ENCODE data around the gene VPS51. TPM values are rescaled to one million over a fixed set of nuclear protein-coding genes. Genes with fewer than 3 reads are reported as not detected.

The VPS51 gene
- total RNA-seq, 1 experiment from 2014 or later: 117 TPM

GRCh38 chr11:65121865-65122696, 26.1 kb downstream of the VPS51 start, which contains the start of the genes FAU and MRPL49:
FAU (minus strand) TSS chr11:65122134; CDS start chr11:65121813, 321 bp downstream.
MRPL49 (plus strand) TSS chr11:65122321; CDS start chr11:65122347, 26 bp downstream.
- H3K4me3 ChIP-seq: peak within 1 kb of the TSS; percentile 99
- H3K36me3 ChIP-seq: peaks cover 59% of the 10 kb centered on the region
- peak; percentile 97 for DNase-seq
- H3K9me3 ChIP-seq: no peaks in the 10 kb centered on the region
- H3K27me3 ChIP-seq: no peaks in the 10 kb centered on the region

GRCh38 chr11:65124480-65125196, 28.6 kb downstream of the VPS51 start:
- H3K4me3 ChIP-seq: no peak overlapping the region
- H3K27me3 ChIP-seq: no peaks in the 10 kb centered on the region
- H3K36me3 ChIP-seq: peaks cover 52% of the 10 kb centered on the region
- no peak for DNase-seq
- no peaks in the 10 kb centered on the region for H3K9me3 ChIP-seq

- Histone ChIP-seq H3K27me3 (no peaks in the 10 kb centered on the region), H3K36me3 (peaks cover 47% of the 10 kb centered on the region), H3K4me3 (no peak overlapping the region), H3K9me3 (no peaks in the 10 kb centered on the region)
- no peak for DNase-seq
These were observed 29.4 kb downstream of the VPS51 start for GRCh38 chr11:65125197-65126056.

- no peak for DNase-seq
- Histone ChIP-seq H3K36me3 (peaks cover 41% of the 10 kb centered on the region), H3K4me3 (no peak overlapping the region), H3K9me3 (no peaks in the 10 kb centered on the region), H3K27me3 (no peaks in the 10 kb centered on the region)
These were observed 30.7 kb downstream of the VPS51 start for GRCh38 chr11:65126624-65127274.

- no peak overlapping the region for H3K4me3 ChIP-seq
- no peaks in the 10 kb centered on the region for H3K9me3 ChIP-seq
- DNase-seq: no peak
- no peaks in the 10 kb centered on the region for H3K27me3 ChIP-seq
- peaks cover 48% of the 10 kb centered on the region for H3K36me3 ChIP-seq
These were observed 31.6 kb downstream of the VPS51 start for GRCh38 chr11:65127473-65128181.

- no peaks in the 10 kb centered on the region for H3K9me3 ChIP-seq
- no peak overlapping the region for H3K4me3 ChIP-seq
- no peaks in the 10 kb centered on the region for H3K27me3 ChIP-seq
- peaks cover 52% of the 10 kb centered on the region for H3K36me3 ChIP-seq
- DNase-seq: no peak
These were observed 32.5 kb downstream of the VPS51 start for GRCh38 chr11:65128182-65129145.

GRCh38 chr11:65129649-65130441, 33.8 kb downstream of the VPS51 start:
- DNase-seq: no peak
- H3K4me3 ChIP-seq: no peak overlapping the region
- peaks cover 50% of the 10 kb centered on the region for H3K36me3 ChIP-seq
- H3K9me3 ChIP-seq: no peaks in the 10 kb centered on the region
- no peaks in the 10 kb centered on the region for H3K27me3 ChIP-seq

GRCh38 chr11:65130631-65131416, 34.8 kb downstream of the VPS51 start:
- no peaks in the 10 kb centered on the region for H3K27me3 ChIP-seq
- H3K9me3 ChIP-seq: no peaks in the 10 kb centered on the region
- no peak for DNase-seq
- peaks cover 49% of the 10 kb centered on the region for H3K36me3 ChIP-seq
- H3K4me3 ChIP-seq: no peak overlapping the region

- no peaks in the 10 kb centered on the region for H3K9me3 ChIP-seq
- no peak overlapping the region for H3K4me3 ChIP-seq
- H3K27me3 ChIP-seq: no peaks in the 10 kb centered on the region
- no peak for DNase-seq
- peaks cover 49% of the 10 kb centered on the region for H3K36me3 ChIP-seq
These were observed 35.4 kb downstream of the VPS51 start for GRCh38 chr11:65131417-65131776.

- DNase-seq: no peak
- Histone ChIP-seq H3K9me3 (no peaks in the 10 kb centered on the region), H3K36me3 (peaks cover 48% of the 10 kb centered on the region), H3K27me3 (no peaks in the 10 kb centered on the region), H3K4me3 (no peak overlapping the region)
These were observed 35.9 kb downstream of the VPS51 start for GRCh38 chr11:65131895-65132237.

- H3K27me3 ChIP-seq: no peaks in the 10 kb centered on the region
- DNase-seq: no peak
- H3K36me3 ChIP-seq: peaks cover 43% of the 10 kb centered on the region
- no peak overlapping the region for H3K4me3 ChIP-seq
- H3K9me3 ChIP-seq: no peaks in the 10 kb centered on the region
These were observed 36.4 kb downstream of the VPS51 start for GRCh38 chr11:65132238-65132987.

- H3K4me3 ChIP-seq: peak overlapping the region; percentile 97
- H3K9me3 ChIP-seq: no peaks in the 10 kb centered on the region
- H3K27me3 ChIP-seq: no peaks in the 10 kb centered on the region
- no peak for DNase-seq
- H3K36me3 ChIP-seq: peaks cover 43% of the 10 kb centered on the region
These were observed 37.1 kb downstream of the VPS51 start for GRCh38 chr11:65132988-65133700.

All from MG63 (cell line).